HG03159 (cell line): ENCODE data around the gene TBX15.

Source experiments
- ATAC-seq: cut with Tn5 transposase; IDR thresholded peaks from one replicate; pipeline ENCODE4 v1.9.1; 2021; ENCODE audit warnings: mild to moderate bottlenecking, moderate library complexity; ENCODE audit not compliant: unreplicated experiment

TBX15 gene

GRCh38 chr1:118985640-118986554 is 2.2 kb downstream of the TBX15 start:
- no peak for ATAC-seq

GRCh38 chr1:118984722-118985639 is 3.2 kb downstream of the TBX15 start:
- ATAC-seq = no peak

- ATAC-seq = no peak
Measured at GRCh38 chr1:118984086-118984721, 3.9 kb downstream of the TBX15 start.

- ATAC-seq = no peak
Measured at GRCh38 chr1:118983558-118984041, 4.5 kb downstream of the TBX15 start.

- no peak for ATAC-seq
Measured at GRCh38 chr1:118982821-118983557, 5.2 kb downstream of the TBX15 start.

- no peak for ATAC-seq
Measured at GRCh38 chr1:118982266-118982665, 5.9 kb downstream of the TBX15 start.

- no peak for ATAC-seq
Measured at GRCh38 chr1:118981436-118981835, 6.7 kb downstream of the TBX15 start.

- ATAC-seq = no peak
Measured at GRCh38 chr1:118979754-118980575, 8.2 kb downstream of the TBX15 start.

GRCh38 chr1:118978914-118979701 is 9.0 kb downstream of the TBX15 start:
- no peak for ATAC-seq

- no peak for ATAC-seq
Measured at GRCh38 chr1:118977600-118977999, 10.5 kb downstream of the TBX15 start.

- ATAC-seq = no peak
Measured at GRCh38 chr1:118974661-118975060, 13.5 kb downstream of the TBX15 start.

GRCh38 chr1:118973531-118974137 is 14.5 kb downstream of the TBX15 start:
- ATAC-seq = no peak

GRCh38 chr1:118973032-118973431 is 15.1 kb downstream of the TBX15 start:
- no peak for ATAC-seq

GRCh38 chr1:118970451-118970850 is 17.7 kb downstream of the TBX15 start:
- no peak for ATAC-seq

GRCh38 chr1:118963456-118964430 is 24.4 kb downstream of the TBX15 start:
- ATAC-seq = no peak

- no peak for ATAC-seq
Measured at GRCh38 chr1:118963138-118963455, 25.0 kb downstream of the TBX15 start.

GRCh38 chr1:118961156-118961555 is 27.0 kb downstream of the TBX15 start:
- ATAC-seq = no peak
